Measurements from ENCODE around the gene GCK. TPM values are rescaled to one million over a fixed set of nuclear protein-coding genes. Genes with fewer than 3 reads are reported as not detected.

GCK gene
- total and polyA plus RNA-seq, 2 donors (not counting 3 experiments of a cell fraction or from before 2014, with no cell fraction given) = 0.17 to 0.51 TPM

- Histone ChIP-seq H3K9me1 (replicated peaks; ENCODE audit: control insufficient read depth, extremely low read depth, insufficient read depth, low read length) (no peaks in the 10 kb centered on the region), H3K4me1 (ENCODE audit: control insufficient read depth, extremely low read depth, insufficient read depth, low read length) (no peaks in the 10 kb centered on the region), H3K4me2 (ENCODE audit: insufficient read depth, low read length) (no peak overlapping the region), H3K9ac (replicated peaks; ENCODE audit: extremely low read depth, insufficient read depth, low read length) (no peak overlapping the region), H3K36me3 (ENCODE audit: control insufficient read depth in 2 of 2, extremely low read depth in 1 of 2, insufficient read depth in 2 of 2, low read length in 2 of 2) (no peaks in the 10 kb centered on the region), H3K27ac (ENCODE audit: insufficient read depth, low read depth, low read length) (no peak overlapping the region), H3K9me3 (replicated peaks; ENCODE audit: control insufficient read depth, insufficient read depth, low read length) (no peaks in the 10 kb centered on the region), H4K20me1 (replicated peaks; ENCODE audit: control insufficient read depth, extremely low read depth, insufficient read depth, low read length) (no peaks in the 10 kb centered on the region), H3K79me2 (ENCODE audit: control insufficient read depth, insufficient read depth, low read length) (no peaks in the 10 kb centered on the region), H3K27me3 (ENCODE audit: control insufficient read depth in 2 of 2, insufficient read depth in 2 of 2, low read length in 2 of 2) (peaks cover 29% of the 10 kb centered on the region in 2 experiments), H3K4me3 (replicated peaks in 1 of 3; ENCODE audit: insufficient read depth in 1 of 3, low read depth in 1 of 3, low read length in 3 of 3) (no peak overlapping the region), H2AFZ (ENCODE audit: low read depth, low read length) (no peak overlapping the region)
- POLR2A ChIA-PET = no interaction called here
- FAIRE-seq (no peak), DNase-seq (ENCODE audit: low read depth, low spot score) (no peak)
- TF ChIP-seq, protein P1, sequence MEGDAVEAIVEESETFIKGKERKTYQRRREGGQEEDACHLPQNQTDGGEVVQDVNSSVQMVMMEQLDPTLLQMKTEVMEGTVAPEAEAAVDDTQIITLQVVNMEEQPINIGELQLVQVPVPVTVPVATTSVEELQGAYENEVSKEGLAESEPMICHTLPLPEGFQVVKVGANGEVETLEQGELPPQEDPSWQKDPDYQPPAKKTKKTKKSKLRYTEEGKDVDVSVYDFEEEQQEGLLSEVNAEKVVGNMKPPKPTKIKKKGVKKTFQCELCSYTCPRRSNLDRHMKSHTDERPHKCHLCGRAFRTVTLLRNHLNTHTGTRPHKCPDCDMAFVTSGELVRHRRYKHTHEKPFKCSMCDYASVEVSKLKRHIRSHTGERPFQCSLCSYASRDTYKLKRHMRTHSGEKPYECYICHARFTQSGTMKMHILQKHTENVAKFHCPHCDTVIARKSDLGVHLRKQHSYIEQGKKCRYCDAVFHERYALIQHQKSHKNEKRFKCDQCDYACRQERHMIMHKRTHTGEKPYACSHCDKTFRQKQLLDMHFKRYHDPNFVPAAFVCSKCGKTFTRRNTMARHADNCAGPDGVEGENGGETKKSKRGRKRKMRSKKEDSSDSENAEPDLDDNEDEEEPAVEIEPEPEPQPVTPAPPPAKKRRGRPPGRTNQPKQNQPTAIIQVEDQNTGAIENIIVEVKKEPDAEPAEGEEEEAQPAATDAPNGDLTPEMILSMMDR (IDR thresholded peaks at IDR 0.05; ENCODE audit: extremely low read depth in 1 of 2, insufficient read depth in 1 of 2, low read depth in 1 of 2, low read length in 2 of 2) = no peak
- TF ChIP-seq POLR2A (IDR thresholded peaks at IDR 0.05; ENCODE audit: low read depth, low read length) (no peak), JUN (IDR thresholded peaks at IDR 0.05; ENCODE audit: borderline replicate concordance, insufficient read depth, insufficient read length, low read depth) (no peak), EZH2 (IDR thresholded peaks at IDR 0.05; ENCODE audit: borderline replicate concordance, low read depth, low read length, severe bottlenecking) (no peak), POLR2AphosphoS5 (IDR thresholded peaks at IDR 0.05; ENCODE audit: insufficient read depth, low read depth, low read length) (no peak), GATA2 (IDR thresholded peaks at IDR 0.05; ENCODE audit: insufficient read depth, insufficient read length, low read depth, low read length) (no peak), MYC (IDR thresholded peaks at IDR 0.05; ENCODE audit: low read depth, low read length) (no peak), FOS (IDR thresholded peaks at IDR 0.05; ENCODE audit: borderline replicate concordance, insufficient read depth, low read length) (no peak)
- TF ChIP-seq, protein P2, sequence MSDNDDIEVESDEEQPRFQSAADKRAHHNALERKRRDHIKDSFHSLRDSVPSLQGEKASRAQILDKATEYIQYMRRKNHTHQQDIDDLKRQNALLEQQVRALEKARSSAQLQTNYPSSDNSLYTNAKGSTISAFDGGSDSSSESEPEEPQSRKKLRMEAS (IDR thresholded peaks at IDR 0.05; ENCODE audit: insufficient read depth, insufficient read length) = no peak
- intact Hi-C loops (cut with micrococcal nuclease) (no loop called here), dilution Hi-C loops (cut with MboI; ENCODE audit: extremely low pct_ligation_motif_present, low sequenced_read_pairs) (no loop called here)
- CTCF ChIA-PET = interaction anchor here (1.1 kb wide), 1 partner anchor 107 kb away, joined by 3 read pairs; no protein-coding TSS in a partner anchor
- no TSS peak for BruUV-seq (replicated peaks)
These were observed 44.7 kb downstream of the GCK start for GRCh38 chr7:44144426-44144967.
